ENCODE results near the gene ZNF283.
"Not testable (repeated sequence)": the region's sequence is repeated elsewhere in the genome, so short reads cannot be mapped to it uniquely, and the experiment has no call there.

Gene ZNF283

DNA sequence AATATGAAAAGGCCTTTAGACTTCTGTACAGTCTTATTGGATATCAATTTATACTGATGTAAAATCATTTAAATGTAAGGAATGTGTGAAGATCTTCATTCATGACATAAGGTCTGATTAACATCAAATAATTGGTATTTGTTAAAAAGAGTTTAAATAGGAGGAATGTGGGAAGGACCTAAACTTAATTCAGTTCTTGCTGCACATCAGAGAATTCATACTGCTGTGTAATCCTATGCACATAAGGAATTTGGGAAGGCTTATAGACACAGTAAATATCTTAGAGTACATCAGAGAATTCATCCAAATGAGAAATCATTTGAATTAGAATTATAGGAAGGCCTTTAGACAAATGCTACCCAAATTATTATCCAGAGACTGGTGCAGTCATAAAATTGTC lies 21.7 kb downstream of the ZNF283 start:
- Histone ChIP-seq H3K4me3 (replicated peaks; ENCODE audit: low read depth, low read length) (no peak overlapping the region), H3K27me3 (replicated peaks; ENCODE audit: control insufficient read depth, insufficient read depth, low read length) (no peaks in the 10 kb centered on the region), H3K36me3 (ENCODE audit: control insufficient read depth, insufficient read depth, low read length) (peaks cover 1% of the 10 kb centered on the region; the same call in 1 of the 2 replicates)
- TF ChIP-seq, protein P1, sequence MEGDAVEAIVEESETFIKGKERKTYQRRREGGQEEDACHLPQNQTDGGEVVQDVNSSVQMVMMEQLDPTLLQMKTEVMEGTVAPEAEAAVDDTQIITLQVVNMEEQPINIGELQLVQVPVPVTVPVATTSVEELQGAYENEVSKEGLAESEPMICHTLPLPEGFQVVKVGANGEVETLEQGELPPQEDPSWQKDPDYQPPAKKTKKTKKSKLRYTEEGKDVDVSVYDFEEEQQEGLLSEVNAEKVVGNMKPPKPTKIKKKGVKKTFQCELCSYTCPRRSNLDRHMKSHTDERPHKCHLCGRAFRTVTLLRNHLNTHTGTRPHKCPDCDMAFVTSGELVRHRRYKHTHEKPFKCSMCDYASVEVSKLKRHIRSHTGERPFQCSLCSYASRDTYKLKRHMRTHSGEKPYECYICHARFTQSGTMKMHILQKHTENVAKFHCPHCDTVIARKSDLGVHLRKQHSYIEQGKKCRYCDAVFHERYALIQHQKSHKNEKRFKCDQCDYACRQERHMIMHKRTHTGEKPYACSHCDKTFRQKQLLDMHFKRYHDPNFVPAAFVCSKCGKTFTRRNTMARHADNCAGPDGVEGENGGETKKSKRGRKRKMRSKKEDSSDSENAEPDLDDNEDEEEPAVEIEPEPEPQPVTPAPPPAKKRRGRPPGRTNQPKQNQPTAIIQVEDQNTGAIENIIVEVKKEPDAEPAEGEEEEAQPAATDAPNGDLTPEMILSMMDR (IDR thresholded peaks at IDR 0.05; ENCODE audit: insufficient read depth, low read length, poor library complexity, severe bottlenecking) = no peak
- no peak for DNase-seq (ENCODE audit: extremely low read depth, insufficient read length)

GRCh38 chr19:43858174-43858573 lies 31.1 kb downstream of the ZNF283 start:
- TF ChIP-seq, protein P1 (IDR thresholded peaks at IDR 0.05; ENCODE audit: insufficient read depth, low read length, poor library complexity, severe bottlenecking) = no peak
- Histone ChIP-seq H3K4me3 (replicated peaks; ENCODE audit: low read depth, low read length) (no peak overlapping the region), H3K36me3 (ENCODE audit: control insufficient read depth, insufficient read depth, low read length) (no peaks in the 10 kb centered on the region), H3K27me3 (replicated peaks; ENCODE audit: control insufficient read depth, insufficient read depth, low read length) (no peaks in the 10 kb centered on the region)
- no peak for DNase-seq (ENCODE audit: extremely low read depth, insufficient read length)

GRCh38 chr19:43866923-43867322 lies 39.8 kb downstream of the ZNF283 start:
- DNase-seq (ENCODE audit: extremely low read depth, insufficient read length); H3K36me3 ChIP-seq (ENCODE audit: control insufficient read depth, insufficient read depth, low read length); H3K27me3 ChIP-seq (replicated peaks; ENCODE audit: control insufficient read depth, insufficient read depth, low read length); H3K4me3 ChIP-seq (replicated peaks; ENCODE audit: low read depth, low read length): not testable (repeated sequence)

DNA sequence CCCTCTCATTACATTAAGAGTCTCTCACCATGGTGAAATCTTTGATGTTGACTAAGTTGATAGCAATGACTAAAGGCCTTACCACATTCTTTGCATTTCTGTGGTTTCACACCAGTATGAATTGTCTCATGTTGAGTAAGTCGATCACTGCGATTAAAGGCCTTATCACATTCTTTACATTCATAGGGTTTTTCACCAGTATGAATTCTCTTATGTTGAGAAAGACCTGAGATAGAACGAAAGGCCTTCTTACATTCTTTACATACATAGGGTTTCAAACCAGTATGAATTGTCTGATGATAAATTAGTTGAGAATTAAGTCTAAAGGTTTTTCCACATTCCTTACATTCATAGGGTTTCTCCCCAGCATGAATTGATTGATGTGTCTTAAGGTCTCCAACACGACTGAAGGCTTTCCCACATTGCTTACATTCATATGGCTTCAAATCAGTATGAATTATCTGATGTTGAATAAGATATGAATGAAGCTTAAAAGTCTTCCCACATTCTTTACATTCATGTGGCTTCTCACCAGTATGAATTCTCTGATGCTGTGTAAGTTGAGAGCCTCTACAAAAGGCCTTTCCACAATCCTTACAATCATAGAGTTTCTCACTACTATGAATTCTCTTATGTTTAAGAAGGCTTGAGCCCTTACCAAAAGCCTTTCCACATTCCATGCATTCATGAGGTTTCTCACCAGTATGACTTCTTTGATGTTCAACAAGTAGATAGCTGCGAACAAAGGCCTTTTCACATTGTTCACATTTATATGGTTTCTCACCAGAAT lies 45.6 kb downstream of the ZNF283 start:
- H3K4me3 ChIP-seq (replicated peaks; ENCODE audit: low read depth, low read length) = no peak overlapping the region
- H3K36me3 ChIP-seq (ENCODE audit: control insufficient read depth, insufficient read depth, low read length) = no peaks in the 10 kb centered on the region
- TF ChIP-seq, protein P1 (IDR thresholded peaks at IDR 0.05; ENCODE audit: insufficient read depth, low read length, poor library complexity, severe bottlenecking) = no peak
- DNase-seq (ENCODE audit: extremely low read depth, insufficient read length) = no peak
- H3K27me3 ChIP-seq (replicated peaks; ENCODE audit: control insufficient read depth, insufficient read depth, low read length) = no peaks in the 10 kb centered on the region

DNA sequence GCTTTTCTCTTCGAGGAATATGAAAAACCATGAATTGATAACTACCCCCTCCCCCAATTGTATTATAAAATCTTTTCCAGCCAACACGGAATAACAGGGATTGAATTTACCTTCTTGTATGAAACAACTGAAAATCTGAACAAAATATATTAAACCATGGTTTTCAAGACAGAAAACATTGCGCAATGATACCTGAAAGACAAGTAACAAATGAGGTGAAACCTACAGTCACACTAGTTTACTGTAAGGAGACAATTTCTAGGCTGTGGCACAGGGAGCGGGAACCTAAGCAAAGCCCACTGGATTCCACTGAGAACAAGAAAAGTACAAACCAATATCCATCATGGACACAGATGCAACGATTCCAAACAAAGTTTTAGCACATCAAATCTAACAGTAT lies 53.4 kb downstream of the ZNF283 start:
- H3K36me3 ChIP-seq (ENCODE audit: control insufficient read depth, insufficient read depth, low read length) = no peaks in the 10 kb centered on the region
- TF ChIP-seq, protein P1 (IDR thresholded peaks at IDR 0.05; ENCODE audit: insufficient read depth, low read length, poor library complexity, severe bottlenecking) = no peak
- DNase-seq (ENCODE audit: extremely low read depth, insufficient read length) = no peak
- no peaks in the 10 kb centered on the region for H3K27me3 ChIP-seq (replicated peaks; ENCODE audit: control insufficient read depth, insufficient read depth, low read length)
- no peak overlapping the region for H3K4me3 ChIP-seq (replicated peaks; ENCODE audit: low read depth, low read length)

- TF ChIP-seq, protein P1 (IDR thresholded peaks at IDR 0.05; ENCODE audit: insufficient read depth, low read length, poor library complexity, severe bottlenecking) = no peak
These were observed 56.7 kb downstream of the ZNF283 start, which contains the start of gene ZNF404 for GRCh38 chr19:43883864-43884263. ZNF404 (minus strand) TSS chr19:43883964.

More at GRCh38 chr19:43883864-43884263, 56.7 kb downstream of the ZNF283 start, which contains the start of gene ZNF404:
- Histone ChIP-seq H3K27me3 (replicated peaks; ENCODE audit: control insufficient read depth, insufficient read depth, low read length) (no peaks in the 10 kb centered on the region), H3K36me3 (ENCODE audit: control insufficient read depth, insufficient read depth, low read length) (no peaks in the 10 kb centered on the region), H3K4me3 (replicated peaks; ENCODE audit: low read depth, low read length) (no peak within 1 kb of the TSS)
- DNase-seq (ENCODE audit: extremely low read depth, insufficient read length) = no peak

Measured in GM06990 (cell line).